GM13976 (cell line): ENCODE results near the gene CACNB2.
"Not testable (repeated sequence)": the region's sequence is repeated elsewhere in the genome, so short reads cannot be mapped to it uniquely, and the experiment has no call there.

ENCODE experiments used
- DNase-seq: peaks from one replicate; pipeline ENCODE4 v3.0.0; 2012; ENCODE audit warnings: low spot score
- in situ Hi-C: fragments of 300-500 bp; cut with MboI; formaldehyde crosslinking; loops from one replicate; pipeline ENCODE4 v1.12.0; 2022; ENCODE audit warnings: low sequenced_read_pairs, mixed read lengths, inconsistent platforms; ENCODE audit not compliant: unreplicated experiment
- TF ChIP-seq, protein P1 (sequence below): IDR thresholded peaks from 2 replicates; pipeline ENCODE4 v1.5.1; 2012; ENCODE audit warnings: borderline replicate concordance, mild to moderate bottlenecking; ENCODE audit not compliant: insufficient read depth; ENCODE audit errors: extremely low read depth, missing control alignments, control extremely low read depth

CACNB2 gene

DNA sequence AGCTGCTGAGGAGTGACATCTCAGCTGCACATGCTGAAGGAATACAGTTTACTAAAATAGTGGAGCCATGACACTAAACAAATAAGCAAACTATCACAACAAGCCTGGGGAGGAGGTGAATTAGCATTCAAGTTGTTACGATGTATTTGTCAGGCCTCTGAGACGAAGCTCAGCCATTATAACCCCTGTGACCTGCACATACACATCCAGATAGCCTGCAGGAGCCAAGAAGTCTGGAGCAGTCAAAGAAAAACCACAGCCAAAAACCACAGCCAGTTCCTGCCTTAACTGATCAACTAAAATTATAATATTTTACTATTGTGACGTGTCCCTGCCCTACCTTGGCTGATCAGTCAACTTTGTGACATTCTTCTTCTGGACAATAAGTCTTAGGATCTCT lies 442.6 kb downstream of the CACNB2 start:
- in situ Hi-C loops, result no loop called here
- TF ChIP-seq, protein P1, sequence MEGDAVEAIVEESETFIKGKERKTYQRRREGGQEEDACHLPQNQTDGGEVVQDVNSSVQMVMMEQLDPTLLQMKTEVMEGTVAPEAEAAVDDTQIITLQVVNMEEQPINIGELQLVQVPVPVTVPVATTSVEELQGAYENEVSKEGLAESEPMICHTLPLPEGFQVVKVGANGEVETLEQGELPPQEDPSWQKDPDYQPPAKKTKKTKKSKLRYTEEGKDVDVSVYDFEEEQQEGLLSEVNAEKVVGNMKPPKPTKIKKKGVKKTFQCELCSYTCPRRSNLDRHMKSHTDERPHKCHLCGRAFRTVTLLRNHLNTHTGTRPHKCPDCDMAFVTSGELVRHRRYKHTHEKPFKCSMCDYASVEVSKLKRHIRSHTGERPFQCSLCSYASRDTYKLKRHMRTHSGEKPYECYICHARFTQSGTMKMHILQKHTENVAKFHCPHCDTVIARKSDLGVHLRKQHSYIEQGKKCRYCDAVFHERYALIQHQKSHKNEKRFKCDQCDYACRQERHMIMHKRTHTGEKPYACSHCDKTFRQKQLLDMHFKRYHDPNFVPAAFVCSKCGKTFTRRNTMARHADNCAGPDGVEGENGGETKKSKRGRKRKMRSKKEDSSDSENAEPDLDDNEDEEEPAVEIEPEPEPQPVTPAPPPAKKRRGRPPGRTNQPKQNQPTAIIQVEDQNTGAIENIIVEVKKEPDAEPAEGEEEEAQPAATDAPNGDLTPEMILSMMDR, result no peak
- DNase-seq, result no peak

DNA sequence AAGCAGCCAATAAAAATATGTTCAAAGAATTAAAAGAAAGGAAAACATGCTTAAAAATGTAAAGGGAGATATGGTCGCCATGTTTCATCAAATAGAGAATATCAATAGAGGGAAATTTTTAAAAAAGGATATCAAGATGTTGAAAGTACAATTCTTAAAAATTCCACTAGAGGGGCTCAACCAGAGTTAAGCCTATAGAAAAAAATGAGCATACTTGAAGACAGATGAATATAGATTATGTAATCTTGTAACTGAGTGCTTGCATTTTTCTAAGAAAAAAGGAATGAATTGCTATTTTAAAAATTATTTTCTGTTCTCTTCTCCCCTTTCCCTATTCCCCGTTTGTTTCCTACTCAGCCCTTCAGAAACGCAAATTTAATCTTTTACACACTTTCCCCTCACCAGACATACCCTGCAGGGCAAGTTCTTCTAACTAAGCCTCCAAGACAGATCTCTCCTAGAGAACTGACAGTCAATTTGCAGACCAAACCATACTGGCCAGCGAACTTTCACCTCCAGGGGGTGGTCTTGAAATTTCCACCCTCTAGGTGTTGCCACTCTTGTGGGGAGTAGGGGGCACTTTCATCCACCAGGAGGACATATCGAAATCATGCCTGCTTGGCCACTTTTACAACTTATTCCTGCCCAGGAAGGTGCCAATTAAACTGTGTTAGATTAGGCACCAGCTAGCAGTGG lies 443.5 kb downstream of the CACNB2 start:
- in situ Hi-C loops, result no loop called here
- no peak for DNase-seq
- TF ChIP-seq, protein P1, result no peak

DNA sequence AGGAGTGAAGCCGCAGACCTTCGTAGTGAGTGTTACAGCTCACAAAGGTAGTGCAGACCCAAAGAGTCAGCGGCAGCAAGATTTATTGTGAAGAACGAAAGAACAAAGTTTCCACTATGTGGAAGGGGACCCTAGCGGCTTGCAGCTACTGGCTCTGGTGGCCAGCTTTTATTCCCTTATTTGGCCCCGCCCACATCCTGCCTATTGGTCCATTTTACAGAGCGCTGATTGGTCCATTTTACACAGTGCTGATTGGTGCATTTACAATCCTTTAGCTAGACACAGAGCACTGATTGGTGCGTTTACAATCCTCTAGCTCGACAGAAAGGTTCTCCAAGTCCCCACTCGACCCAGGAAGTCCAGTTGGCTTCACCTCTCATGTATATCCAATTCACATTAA lies 446.4 kb downstream of the CACNB2 start:
- in situ Hi-C loops, DNase-seq: not testable (repeated sequence)

DNA sequence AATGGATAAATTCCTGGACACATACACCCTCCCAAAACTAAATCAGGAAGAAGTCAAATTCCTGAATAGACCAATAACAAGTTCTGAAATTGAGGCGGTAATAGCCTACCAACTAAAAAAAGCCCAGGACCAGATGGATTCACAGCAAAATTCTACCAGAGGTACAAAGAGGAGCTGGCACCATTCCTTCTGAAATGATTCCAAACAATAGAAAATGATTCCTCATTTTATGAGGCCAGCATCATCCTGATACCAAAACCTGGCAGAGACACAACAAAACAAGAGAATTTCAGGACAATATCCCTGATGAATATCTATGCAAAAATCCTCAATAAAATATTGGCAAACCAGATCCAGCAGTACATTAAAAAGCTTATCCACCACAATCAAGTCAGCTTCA lies 450.9 kb downstream of the CACNB2 start:
- in situ Hi-C loops, result not testable (repeated sequence)

More for the DNA sequence above, 450.9 kb downstream of the CACNB2 start:
- not testable (repeated sequence) for DNase-seq
